Measurements from ENCODE around the gene NXPH3.

DNA sequence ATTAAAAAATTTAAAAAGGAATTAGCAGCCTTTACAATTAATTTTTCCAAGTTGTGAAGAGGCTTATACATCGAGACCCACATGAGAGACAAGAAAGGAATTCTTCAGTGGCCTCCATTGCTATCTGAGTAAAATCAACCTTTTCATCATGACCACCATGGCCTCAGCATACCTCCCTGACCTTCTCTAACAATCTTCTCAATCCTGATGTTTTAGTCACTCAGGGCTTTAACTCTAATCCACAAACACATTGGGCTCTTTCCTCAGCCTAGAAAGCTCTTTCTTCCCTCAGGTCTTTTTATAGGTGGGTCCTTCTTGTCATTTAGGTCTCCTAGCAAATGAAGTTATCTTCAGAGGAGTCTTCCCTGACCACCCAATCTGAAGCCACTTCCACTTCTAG, 55.8 kb downstream of the NXPH3 start:
- TF ChIP-seq, protein P1, sequence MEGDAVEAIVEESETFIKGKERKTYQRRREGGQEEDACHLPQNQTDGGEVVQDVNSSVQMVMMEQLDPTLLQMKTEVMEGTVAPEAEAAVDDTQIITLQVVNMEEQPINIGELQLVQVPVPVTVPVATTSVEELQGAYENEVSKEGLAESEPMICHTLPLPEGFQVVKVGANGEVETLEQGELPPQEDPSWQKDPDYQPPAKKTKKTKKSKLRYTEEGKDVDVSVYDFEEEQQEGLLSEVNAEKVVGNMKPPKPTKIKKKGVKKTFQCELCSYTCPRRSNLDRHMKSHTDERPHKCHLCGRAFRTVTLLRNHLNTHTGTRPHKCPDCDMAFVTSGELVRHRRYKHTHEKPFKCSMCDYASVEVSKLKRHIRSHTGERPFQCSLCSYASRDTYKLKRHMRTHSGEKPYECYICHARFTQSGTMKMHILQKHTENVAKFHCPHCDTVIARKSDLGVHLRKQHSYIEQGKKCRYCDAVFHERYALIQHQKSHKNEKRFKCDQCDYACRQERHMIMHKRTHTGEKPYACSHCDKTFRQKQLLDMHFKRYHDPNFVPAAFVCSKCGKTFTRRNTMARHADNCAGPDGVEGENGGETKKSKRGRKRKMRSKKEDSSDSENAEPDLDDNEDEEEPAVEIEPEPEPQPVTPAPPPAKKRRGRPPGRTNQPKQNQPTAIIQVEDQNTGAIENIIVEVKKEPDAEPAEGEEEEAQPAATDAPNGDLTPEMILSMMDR (IDR thresholded peaks at IDR 0.05) = no peak
- no peak for TF ChIP-seq POLR2A (IDR thresholded peaks at IDR 0.05)

Data from thyroid gland (tissue), 4 donors.